Germinal center (tissue), 1 donor: Measurements from ENCODE around the gene POMT1.

Experiments
- DNase-seq: peaks from one replicate; pipeline ENCODE4 v3.0.0; 2012; ENCODE audit warnings: mixed read lengths, low spot score

Gene POMT1

DNA sequence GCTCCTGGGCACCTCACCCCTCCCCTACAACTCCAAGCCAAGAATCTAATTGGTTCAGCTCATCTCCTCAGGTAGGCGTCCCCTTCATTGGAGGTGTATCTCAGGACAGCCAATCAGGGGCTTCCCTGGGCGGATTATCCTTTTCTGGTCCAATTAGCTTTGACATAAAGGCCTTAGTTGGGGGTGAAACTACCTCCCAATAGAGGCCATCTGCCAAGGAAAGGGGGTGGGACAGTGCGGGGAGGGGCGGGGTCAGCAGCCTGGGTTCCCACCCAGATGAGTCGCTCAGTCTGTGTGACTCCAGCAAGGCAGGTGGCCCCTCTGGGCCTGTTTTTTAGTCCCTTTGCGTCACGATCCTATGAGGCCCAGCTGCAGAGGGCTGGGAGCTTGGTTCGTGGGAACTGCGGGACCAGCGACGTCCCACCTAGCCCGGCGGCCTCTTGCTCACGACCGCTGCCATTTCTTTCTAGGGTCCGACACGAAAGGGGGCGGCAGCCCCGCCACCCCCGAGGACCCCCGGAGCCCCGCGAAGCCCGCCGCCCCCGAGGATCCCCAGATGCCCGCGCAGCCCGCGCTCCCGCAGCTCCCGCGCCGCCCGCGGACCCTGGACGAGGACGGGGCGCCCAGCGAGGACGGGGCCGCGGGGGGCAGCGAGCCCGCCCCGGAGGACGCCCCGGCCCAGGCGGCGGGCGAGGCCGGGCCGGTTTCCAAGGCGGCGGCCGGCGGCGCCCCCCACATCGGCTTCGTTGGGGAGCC is 51.5 kb downstream of the POMT1 start:
- no peak for DNase-seq

DNA sequence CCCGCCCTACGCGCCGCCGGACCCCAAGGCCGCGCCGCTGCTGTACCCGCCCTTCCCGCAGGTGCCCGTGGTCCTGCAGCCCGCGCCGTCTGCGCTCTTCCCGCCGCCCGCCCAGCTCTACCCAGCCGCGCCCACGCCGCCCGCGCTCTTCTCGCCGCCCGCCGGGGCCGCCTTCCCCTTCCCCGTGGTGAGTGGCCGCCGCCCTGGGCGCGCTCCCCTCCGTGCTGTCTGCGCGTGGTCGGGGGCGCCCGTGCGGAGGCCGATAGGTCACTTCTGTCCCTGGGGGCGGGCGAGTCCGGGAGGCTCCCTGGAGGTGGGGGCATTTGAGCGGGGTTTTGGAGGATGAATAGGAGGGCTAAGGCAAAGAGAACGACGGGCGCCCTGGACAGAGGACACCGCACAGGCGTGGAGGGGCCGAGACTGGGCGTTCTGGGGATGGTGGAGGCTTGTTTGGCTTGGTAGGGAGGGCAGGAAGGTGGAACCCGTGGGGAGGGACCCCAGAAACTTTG is 52.2 kb downstream of the POMT1 start:
- no peak for DNase-seq

DNA sequence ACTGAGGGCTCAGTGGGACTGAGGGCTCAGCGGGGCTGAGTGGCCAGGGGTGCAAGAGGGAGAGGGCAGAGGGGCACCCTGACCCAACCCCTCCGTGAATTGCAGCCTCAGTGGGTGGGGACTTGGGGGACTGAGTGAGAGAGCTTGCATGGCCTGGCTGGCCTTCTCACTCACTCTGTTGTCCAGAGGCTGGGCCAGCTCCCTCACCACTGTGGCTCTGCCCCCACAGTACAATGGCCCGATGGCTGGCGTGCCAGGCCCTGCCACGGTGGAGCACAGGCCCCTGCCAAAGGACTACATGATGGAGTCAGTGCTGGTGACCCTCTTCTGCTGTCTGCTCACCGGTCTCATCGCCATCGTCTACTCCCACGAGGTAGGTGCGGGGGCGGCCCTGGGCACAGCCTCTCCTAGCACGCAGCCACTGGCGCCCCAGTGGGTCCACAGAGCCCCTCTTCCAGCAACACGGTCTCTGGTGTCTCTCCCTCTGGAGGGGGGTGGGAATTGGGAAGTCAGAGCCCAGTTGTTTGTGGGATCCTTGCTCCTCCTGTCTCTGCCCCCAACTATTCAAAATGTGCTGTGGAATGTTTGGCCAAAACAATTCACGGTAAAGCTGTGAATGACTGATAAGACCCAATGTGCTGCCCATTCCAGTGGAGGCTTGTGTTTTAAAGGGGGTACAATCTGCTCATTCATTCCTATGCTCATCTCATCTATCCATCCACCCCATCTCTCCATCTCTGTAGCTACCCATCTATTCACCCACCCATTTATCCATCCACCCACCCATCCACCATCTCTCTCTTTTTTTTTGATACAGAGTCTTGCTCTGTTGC is 53.3 kb downstream of the POMT1 start:
- no peak for DNase-seq

DNA sequence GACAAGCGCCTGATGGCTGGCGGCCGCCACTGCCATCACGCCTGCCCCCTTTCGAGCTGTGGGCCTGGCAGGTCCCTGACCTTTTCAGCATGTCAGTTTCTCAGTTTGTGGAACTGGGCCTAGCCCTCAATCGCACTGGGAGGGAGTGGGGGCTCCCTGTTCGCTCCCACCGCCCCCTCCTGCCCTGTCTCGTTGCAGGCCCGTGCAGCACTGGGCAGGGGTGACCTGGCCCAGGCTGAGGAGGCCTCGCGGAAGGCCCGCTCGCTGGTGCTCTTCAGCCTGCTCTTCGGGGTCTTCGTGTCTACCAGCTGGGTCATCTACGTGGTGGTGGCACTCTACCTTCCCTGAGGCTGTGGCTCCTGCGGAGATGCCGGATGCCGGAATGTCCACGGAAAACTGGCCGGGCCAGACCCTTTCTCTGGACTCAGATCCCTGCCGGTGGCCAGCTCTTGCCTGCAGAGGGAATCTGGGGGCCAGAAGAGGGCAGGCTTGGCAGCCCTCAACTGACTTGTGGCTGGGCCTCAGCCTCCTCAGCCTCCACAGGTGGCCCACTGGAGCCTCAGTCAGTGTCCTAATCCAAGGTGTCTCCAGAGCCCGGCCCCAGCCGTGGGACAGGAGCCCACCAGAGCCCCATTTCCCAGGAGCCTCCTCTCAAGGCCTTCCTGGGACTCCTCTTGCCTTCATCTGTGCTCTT is 55.3 kb downstream of the POMT1 start:
- DNase-seq = no peak

DNA sequence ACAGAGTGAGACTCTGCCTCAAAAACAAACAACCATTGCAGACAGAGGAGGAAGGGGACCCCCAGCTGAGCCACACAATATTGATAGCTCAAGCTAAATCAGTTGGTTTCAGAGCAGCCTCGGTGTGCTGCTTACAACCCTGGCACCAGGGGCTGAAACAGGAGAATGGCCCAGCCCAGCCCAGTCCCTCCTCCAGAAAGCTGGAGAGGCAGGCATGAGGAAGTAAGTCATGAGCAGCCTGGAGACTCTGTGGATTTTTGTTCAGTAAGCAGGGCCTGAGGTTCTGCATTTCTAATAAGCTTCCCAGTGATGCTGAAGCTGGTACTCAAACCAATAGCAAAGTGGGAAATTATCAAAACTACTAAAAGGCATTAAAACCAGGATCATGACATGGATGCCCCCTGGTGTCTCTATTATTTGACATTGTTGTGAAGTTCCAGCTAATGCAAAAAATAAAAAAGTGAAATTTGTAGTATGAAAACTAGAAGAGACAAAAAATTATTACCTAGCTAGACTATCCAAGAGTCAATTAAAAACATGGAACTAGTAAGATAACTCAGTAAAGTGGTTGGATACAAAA is 56.8 kb downstream of the POMT1 start:
- no peak for DNase-seq

DNA sequence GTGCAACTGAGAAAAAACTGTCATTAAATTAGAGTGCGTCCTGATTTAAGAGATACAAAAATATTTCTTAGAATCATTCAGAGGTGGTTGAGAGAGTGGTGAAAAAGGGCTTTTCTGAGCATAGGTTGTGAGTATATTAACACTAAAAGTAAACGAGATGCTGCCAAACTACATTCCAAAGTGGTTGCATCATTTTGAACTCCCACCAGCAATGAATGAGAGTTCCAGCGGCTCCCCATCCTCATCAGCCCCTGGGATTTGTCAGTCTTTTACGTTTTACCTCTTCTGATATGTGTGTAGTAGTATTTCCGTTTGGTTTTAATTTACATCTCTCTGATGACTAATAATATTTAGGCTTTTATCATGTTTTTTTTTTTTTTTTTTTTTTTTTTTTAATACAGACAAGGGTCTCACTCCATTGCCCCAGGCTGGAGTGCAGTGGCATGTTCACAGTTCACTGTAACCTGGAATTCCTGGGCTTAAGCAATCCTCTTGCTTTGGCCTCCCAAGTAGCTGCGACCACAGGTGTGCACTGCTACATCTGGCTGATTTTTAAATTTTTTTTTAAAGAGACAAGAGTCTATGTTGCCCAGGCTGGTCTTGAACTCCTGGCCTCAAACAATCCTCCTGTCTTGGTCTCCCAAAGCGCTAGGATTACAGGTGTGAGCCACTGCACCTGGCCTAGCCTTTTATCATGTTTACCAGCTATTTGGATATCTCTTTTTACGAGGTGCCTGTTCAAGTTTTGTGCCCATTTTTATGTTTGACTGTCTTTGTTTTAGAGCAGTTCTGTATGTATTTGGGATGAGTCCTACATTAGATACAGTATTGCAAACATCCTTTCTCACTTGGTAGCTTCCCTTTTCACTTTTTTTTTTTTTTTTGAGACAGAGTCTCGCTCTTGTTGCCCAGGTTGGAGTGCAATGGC is 59.6 kb downstream of the POMT1 start:
- no peak for DNase-seq

DNA sequence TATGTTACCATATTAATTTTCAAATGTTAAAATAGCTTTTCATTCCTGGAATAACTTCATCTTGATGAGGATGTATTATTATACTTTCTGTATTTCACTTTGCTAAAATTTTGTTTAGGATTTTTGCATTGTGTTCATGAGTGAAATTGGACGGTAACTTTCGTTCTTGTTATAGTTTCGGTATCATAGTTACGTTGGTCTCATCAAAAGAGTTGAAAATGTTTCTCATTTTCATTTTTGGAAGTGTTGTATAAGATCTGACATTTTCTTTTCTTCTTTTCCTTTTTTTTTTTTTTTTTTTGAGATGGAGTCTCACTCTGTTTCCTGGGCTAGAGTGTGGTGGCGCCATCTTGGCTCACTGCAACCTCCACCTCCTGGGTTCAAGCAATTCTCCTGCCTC is 62.7 kb downstream of the POMT1 start:
- DNase-seq = no peak

DNA sequence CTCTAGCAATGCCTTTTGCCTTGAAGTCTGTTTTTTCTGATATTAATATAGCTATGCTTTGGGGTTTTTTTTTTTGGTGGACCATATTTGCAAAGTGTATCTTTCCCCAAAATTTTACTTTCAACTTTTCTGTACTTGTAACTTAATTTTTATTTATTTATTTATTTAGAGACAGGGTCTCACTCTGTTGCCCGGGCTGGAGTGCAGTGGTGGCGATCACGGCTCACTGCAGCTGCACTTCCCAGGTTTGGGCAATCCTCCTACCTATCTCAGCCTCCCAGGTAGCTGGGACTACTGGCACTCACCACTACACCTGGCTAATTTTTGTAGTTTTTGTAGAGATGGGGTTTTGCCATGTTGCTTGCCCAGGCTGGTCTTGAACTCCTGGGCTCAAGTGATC is 63.4 kb downstream of the POMT1 start:
- no peak for DNase-seq

DNA sequence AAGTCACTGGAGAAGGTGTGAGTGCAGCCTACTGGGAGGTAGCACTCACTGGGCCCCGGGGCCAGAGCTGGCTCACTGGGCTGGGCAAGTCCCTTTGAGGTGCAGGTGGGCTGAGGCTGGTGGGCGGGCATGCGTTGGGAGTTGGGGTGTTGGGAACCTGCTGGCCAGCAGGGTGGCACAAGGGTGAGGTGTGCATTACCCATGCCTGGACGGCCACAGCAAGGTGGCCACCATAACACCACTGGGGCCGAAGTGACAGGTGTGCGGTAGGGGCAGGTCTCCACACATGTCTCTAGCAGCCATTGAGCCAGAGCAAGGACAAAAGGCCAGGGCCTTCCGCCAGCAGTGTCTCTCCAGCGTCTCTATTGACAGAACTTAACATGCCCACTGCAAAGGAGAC is 65.2 kb downstream of the POMT1 start:
- DNase-seq = no peak
